ENCODE measurements around the gene MEGF6.

The MEGF6 gene

DNA sequence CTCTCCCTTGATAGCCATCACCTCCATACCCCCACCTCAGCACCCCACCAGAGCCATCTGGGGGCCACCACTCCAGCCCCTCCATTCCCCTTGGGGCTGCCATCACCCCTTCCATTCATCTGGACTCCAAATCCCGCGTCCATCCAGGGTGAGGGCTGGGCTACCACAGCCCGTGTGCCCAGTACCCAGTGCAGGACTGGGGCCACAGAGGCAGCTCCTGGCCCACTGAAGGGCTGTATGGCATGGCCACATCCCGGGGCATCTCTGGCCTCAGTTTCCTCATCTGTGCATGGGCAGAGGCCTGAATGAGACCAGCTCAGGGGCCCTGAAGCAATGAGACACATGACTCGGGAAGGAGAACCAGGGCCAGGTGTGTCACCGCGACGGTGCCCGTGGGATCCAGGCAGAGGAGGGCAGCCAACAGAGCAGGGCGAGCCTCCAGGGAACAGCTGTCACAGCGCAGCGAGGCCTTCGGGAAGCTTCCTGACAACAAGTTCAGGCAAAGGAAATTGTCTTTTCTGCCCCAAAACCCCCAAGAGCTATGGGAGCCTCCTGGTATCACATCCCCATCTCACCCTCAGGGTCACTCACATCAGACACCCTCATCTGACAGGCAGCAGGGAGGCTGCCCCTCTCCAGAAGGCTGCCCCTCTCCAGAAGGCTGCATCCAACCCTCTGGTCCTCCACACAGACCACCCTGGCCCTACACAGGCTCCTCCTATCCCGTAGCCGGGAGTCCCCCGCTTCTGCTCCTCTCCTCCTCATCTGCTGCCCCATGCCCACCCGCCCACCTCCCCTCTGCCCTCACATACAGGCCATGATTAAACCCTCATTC is 76.3 kb downstream of the MEGF6 start:
- DNase-seq, result no peak

DNA sequence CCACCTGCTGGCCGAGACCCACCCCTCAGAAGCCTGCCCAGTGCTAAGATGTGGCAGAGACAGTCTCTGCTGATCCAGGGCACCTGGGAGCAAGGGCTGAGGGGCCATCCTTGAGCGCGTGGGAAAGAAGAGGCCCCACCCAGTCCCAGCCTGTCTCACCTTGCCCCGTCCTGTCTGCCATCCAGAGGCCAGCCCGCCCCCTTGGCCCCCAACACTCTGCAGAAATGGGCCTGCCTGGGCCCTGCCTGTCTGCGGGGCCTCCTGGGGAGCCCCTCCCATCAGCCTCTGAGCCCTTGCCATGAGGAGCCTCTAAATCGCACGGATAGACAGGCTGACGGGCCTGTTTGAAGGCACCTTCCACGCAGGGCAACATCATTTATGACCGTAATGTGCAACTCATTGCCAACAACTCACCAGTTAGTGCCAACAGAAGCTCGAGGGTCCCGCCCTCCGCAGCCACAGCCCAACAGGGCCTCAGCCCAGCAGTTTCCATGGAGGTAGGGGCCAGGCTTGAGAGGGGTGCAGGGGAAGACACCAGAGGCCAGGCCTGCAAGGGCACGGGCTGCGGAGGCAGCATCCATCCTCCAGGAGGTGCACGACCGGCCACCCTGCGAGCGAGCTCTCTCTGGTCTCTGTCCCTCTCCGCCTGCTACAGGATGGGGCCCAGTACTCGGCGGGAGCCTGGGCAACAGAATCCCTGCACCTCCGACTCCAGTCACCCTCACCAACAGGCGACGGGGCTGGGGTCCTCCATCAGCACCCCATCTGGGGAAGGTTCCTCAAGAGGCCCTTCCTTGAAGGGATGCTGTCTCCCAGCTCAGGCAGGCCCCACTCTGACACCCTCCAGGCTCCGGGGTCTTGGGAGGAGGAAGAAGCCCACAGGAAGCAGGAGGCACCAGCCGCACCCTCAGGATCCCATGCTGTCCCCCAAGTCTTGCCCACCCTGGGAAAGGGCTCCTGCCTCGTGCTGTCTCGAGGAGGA is 78.0 kb downstream of the MEGF6 start:
- DNase-seq, result no peak

DNA sequence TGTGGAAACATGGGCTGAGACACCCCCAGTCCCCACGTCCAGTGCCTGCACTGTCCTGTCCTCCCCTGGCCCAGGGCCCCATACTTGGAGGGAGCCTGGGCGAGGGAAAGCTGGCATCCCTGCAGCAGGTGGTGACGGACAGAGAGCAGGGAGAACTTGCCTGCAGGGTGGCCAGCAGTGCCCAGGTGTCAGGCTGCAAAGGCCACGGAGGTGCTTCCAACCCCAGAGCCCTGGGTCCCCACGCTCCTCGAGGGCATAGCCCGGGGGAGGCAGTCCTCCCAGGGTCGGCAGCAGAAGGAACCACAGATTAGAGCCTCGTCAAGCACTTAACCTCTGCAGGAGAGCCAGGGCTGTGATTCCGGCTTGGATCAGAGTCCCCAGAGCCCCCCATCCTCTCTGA is 79.4 kb downstream of the MEGF6 start:
- DNase-seq, result no peak

DNA sequence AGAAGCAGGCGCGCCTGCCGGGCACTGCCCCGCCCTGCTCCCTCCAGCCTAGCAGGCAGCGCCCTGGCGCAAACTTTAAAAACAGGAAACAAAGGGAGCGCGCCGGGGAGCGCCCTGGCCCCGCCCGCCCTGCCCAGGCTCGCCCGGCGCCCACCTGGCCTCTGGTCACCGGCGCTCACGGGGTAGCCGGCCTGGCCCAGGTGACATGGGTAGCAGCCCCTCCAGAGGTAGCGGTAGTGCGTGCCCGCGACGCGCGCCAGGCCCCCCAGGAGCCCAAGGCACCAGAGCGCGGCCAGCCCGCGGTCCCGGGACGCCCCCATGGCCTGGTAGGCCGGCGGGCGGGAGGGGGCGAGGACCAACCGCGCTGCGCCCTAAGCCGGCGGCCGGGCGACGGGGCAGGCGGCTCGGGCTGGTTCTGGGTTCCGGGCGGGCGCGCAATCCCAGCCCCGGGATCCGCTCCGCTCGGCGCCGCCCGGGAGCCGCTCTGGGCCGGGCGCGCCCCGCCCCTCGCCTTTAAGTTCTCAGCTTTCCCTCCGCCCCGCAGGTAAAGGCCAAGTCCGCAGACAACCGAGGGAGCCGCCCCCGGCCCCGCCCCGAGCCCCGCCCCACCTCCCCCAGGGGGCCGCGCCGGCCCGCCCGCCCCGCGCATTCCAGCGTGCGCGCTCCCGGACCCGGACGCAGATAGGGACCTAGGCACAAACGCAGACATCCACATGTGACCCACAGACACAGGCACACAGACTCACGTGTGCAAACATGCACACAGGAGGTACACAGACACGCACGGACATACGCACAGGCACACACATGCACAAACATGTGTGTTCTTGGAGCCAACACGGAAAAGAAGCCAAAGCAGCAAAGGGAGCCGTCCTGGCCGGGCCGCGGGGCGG is 80.1 kb downstream of the MEGF6 start:
- peak; percentile 64 for DNase-seq

DNA sequence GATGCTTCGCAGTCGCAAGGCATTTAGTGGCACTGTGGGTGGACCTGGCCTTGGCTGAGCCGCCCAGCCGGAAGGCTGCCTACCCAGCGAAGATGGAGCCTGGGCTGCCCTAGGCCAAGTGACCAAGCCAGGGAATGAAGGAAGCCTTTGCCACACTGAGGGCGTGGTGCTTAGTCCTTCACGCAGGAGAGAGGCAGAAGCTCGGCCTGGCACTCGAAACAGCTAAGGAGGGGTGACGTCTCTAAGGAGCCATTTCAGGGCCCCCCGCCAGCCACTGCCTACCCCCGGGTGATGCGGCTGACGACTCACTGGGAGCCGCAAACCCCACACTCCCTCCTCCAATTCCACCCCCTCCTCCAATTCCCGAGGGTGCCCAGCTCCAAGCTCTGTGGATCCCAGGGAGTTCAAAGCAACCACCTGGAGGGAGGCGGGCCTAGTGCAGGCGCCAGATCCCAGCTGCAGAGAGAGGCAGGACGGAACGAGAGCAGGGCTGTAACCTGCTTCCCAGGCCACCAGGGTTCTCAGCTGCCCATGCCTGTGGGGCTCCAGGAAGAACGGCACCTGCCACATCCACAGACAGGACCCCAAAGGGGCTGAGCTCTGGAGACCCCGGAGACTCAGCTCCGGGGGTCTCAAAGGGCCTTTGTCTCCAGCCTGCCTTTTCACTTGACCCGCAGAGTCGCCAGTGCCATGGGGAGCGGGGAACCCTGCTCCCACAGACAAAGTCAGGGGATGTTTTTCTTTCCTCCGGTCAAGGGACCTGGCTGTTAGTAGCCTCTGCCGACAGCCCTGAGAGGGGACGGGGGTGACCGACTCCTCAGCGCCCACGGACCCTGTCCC is 81.0 kb downstream of the MEGF6 start:
- DNase-seq, result no peak

DNA sequence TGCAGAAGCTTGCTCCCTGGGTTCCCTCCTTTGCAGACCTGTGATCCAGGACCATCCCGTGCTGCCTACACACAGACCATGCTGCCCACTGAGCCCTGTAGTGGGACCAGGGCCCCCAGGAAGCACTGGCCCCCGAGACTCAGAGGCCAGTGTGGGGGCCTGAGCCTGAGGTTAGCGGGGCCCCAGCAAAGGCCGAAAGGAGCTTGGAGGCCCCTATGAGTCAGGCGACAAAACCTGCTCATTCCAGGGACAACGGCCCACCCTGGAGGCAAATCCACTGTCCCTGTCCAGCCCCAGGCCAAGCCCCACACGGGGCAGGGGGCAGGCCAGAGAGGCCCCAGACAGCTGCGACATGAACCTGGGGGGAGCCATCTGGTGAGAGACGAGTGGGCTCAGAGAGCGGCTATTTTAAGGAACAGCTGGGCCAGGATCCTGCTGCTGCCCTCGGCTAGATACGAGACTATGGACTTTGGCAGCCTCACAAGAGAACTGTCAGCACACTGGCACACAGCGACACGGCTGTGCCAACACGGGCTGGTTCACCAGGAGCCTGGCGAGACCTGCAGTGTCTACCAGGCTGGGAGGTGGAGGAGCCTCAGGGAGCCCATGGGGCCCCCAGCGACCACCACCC is 82.1 kb downstream of the MEGF6 start:
- no peak for DNase-seq

DNA sequence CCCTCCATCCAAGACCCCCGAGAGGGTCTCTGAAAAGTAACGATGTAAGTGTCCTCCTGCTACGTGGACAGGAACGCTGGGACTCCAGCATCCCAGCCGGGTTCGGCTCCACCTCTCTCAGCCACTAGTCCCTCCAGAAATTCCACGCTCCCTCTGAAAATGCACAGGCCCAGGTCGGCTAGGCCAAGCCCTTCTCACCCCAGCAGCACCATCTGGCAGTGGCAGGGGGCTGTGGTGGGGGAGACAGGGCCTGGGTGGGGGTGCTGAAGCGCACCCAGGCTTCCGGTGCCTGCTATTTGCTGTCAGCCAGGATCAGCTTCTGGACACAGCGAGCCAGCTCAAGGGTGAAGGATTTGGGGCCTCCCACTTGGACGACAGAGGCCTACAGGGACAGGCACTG is 83.5 kb downstream of the MEGF6 start:
- DNase-seq, result no peak

DNA sequence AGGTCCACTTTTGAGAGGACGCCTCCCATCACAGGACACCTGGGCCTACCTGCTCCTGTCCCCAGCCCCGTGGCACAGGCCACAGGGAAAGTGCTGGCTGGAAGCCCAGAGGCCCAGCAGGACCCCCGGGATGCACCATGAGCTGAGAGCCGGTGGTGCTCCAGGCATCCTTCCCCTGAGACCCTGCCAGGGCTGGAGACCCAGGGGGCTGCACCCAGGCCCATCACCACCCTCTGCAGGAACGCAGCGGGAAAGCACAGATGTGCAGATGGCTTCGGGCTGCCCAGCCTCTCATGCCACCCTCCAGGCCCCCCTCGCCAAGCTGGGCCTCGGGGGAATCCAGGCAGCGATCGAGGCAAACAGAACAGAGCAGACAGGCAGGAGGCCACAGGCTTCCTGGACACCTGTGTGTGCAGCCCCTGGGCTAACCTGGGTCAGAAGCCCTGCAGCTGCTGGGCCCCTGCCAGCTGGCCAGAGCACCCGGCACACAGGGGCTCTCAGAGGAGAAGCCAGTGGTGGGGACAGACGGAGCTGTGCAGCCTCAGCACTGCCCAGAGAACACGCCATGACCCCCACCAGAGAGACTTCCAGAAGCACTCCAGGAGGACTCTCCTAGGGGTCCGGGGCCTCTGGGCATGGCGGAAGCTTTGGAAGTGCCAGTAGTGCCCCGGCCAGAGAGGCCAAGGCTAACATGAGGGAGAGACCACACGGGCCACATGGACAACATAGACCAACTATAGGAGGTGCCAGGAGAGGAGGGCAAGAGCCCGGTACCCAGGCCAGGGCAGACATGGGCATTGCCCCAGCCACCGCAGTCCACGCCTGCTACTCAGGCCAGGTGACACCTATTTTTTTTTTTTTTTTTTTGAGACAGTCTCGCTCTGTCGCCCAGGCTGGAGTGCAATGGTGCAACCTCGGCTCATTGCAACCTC is 85.5 kb downstream of the MEGF6 start:
- DNase-seq, result no peak

DNA sequence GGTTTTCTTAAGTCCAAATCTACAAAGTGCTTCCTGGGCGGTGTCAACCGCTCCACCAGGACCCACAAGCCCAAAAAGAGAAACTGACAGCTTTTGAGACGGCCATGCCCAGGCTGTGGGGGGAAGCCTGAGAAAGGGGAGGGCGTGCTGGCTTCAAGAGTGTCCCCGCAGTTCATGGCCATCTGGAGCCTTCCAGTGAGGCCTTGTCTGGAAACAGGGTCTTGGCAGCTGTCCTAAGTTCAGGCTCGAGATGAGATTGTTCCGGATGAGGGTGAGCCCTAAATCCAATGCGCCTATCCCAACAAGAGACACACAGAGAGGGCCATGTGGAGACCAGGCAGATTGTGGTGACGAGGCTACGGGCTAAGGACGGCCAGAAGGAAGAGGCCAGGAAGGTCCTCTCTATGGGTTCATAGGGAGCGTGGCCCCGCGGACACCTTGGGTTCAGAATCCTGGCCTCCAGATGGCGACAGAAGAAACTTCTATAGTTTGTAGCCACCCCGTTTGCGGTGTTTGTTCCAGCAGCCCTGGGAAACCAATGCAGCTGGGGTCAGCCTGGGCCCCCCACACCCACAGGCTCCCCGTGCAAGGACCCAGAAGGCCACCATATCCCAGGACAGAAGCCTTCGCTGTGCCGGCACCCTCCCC is 86.6 kb downstream of the MEGF6 start:
- DNase-seq, result no peak

DNA sequence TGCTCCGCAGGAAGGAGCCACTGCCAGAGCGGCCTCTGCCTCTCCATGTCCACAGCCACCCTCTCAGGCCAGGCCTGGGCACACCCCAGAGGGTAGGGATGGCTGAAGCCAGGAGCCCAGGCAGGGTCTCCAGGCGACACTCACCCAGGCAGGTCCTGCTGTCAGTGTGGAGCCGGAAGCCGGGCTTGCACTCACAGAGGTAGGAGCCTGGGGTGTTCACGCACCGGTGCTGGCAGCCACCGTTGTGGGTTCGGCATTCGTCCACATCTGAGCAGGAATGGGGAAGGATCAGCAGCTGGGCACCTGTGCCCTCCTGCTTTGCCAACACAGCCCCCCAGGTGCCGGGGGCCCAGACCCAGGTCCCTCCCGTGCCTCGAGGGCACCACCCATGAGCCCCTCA is 87.3 kb downstream of the MEGF6 start:
- DNase-seq, result no peak

DNA sequence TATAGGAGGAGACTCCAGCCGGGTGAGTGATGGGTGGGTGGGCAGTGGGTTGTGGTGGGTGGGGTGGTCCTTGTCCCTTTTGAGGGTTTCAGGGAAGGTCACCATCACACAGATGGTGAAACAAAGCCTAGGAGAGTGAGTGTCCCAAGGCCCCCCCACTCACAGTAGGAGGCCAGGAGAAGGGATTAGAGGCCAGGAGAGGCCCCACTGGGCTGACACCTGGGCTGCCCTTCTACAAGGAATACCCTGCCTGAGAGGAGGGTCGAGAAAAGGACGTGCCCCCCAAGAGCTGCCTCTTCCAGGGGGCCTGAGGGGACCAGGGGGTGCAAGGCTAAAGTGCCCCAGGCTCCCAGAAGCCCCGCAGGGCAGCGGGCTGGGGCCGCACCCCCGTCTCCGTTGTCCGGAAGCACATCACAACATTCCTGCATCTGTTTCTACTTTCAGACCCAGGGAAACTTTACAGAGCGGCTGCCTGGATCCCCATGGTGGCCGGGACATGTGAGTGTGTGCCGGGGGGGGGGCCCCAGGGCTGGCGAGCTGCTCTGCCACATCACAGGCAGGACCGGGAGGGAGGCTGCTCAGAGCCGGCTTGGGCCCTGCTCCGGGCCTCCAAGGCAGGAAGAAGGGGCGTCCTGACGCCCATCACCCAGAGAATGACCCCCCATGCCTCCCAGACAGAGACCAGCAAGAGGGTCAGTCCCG is 88.6 kb downstream of the MEGF6 start:
- DNase-seq, result no peak

DNA sequence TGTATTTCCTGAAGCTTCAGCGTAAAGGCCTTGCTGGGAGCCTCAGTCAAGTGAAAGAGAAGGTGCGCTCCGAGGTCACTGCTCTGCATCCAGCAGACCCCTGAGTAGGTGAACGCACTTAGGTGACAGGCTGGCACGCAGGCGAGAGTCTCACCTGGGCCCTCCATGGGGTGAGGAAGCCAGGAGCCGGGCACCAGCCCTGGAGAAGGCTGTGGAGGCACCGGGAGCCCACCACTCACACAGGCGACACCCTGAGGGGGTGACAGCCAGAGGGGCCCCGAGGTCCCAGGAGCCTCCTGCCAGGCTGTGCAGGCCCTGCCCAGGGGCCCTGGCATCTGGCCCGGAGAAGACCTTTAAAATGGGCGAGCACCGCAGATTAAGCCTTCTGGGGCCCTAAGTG is 89.2 kb downstream of the MEGF6 start:
- no peak for DNase-seq

DNA sequence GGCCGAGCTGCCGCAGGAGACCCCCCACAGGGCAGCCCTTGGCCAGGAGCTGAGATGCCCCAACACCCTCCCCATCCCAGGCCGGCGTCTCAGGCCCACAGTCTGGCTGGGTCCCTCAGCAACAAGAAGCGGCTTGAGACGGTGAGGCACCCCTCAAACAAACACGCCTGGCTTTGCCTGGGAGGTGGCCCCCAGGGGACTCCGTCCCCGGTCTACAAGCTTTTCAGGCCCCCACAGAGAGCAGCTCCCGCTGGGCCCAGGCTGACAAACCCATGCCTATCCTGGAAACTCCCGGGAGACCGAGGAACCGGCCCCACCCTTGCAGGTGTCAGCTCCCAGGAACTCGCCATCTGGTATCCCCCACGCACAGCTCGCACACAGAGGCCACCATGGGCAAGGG is 89.9 kb downstream of the MEGF6 start:
- DNase-seq, result no peak

DNA sequence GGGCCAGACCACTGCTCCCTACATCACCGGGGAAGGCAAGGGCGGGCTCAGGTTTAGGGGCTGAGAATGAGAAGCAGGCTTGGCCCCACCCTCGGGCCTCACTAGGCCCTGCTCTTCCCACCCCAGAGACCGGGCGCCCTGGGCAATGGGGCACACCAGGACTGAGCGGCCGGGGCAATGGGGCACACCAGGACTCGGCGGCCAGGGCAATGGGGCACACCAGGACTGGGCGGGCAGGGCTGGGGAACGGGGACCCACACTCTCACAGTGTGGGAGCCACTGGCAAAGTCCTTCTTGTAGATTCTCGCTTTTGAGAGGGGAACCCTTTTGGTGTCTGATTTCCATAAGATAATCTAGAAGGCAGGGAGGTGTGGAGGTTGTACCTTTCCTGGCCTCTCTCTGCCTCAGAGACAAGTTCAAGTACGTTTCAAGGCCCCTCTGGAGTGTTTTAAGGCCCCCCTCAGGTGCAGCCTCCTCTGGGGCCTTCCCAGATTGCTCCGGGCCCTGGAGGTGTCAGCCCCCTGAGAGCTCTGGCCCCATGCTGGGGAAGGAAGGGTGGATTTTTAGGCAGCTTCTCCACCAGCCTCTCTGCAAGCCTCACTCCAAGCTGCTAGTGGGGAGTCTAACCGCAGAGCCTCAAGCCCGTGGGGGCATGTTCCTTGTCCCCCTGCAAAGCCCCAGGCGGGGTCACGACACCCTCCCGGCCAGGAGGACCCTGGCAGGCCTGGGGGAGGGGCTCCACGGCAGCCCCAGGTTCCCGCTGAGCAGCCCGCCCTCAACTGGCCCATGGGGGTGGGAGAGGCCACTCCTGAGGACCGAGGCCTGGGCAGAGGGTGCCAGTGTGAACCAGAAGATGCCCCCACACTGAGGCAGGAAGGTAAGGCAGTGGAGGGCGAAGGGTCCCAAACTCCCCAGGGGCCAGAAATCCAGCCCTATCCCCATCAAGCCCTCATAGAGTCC is 90.6 kb downstream of the MEGF6 start:
- no peak for DNase-seq

DNA sequence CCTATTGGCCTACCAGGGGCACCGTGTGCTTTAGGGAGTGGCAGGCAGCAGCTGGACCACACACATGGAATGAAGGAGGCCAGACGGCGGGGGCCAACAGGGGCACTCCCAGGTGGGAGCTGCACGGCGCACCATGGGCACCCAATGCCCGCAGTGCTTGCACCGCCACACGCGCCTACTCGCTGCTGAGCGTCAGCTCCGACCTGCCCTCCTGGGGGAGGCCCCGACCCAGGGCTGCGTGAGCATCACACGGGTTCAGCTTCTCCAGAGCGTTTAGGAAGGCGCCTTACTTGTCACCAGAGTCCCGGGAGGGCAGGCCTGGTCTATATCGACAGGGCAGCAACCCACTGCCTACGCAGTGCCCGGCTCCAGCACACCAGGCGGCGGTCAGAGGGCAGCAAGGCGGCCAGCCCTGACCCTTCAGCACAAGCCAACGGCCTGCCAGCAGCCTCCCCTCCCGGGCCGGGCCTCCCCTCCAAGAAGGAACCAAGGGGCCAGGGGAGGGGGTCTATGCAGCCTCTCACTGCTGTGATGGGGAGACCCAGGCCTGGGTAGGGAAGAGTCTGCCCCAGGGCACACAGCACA is 91.9 kb downstream of the MEGF6 start:
- DNase-seq, result no peak

DNA sequence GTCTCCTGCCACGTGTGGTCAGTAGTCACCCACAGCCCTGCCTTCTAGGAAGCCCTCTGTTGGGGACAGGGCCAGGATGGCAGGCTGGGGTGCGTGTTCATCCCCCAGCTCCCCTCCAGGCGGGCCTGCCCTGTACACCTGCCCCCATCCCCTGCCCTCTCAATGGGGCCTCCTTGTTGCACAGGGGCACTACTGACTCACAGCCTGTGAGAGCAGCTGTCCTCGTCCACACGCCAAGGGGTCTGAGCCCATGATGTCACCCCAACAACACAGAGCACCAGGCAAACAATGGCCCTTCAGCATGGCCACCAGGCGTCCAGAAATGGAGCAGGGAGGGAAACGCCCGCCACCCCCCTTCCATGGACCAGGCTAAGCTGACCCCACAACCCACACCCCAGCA is 92.6 kb downstream of the MEGF6 start:
- no peak for DNase-seq

DNA sequence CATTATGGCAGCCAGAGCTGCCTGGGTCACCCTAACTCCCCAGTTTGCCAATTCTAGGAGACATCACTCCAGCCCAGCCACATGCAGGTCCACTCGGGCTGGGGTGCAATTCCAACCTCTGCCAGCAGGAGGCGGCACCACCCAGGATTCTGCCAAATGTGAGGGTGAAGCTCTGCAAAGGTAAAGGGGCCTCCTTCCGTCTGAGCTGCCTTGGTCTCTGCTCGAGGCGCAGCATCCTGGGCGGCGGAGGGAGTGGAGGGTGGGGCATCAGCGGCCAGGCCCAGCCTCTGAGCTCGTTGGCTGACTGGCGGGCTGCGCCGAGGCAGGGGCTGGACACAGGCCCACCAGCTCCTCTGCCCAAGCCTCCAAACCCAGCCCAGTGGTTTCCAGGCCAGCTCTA is 93.1 kb downstream of the MEGF6 start:
- DNase-seq, result peak; percentile 11
